Bronchial epithelial cell (primary cell): ENCODE data around the gene TDP1. TPM values are rescaled to one million over a fixed set of nuclear protein-coding genes. Genes with fewer than 3 reads are reported as not detected.

ENCODE experiments used
- DNase-seq: peaks from one replicate; pipeline ENCODE4 v3.0.0-alpha.2; 2010; ENCODE audit warnings: low read depth
- FAIRE-seq: peaks from 2 replicates; lab custom pipeline; 2011; peaks lifted over from hg19 to GRCh38; lab: Jason Lieb, UNC
- H3K27me3 ChIP-seq: 2 replicates; pipeline ENCODE4 v1.5.1; 2011; ENCODE audit warnings: low read length; ENCODE audit not compliant: control insufficient read depth, insufficient read depth
- H3K36me3 ChIP-seq: 2 replicates; pipeline ENCODE4 v1.5.1; 2011; ENCODE audit warnings: low read length; ENCODE audit not compliant: control insufficient read depth, insufficient read depth
- H3K4me3 ChIP-seq: 2 replicates; pipeline ENCODE4 v1.5.1; 2011; ENCODE audit warnings: mild to moderate bottlenecking, low read depth, low read length, control low read depth
- total RNA-seq: library from RNA; depleted of rRNA; stranded (reverse); fragments of >200 nt; gene quantifications from 2 replicates; pipeline ENCODE4 v1.2.1, GENCODE V29; 2014
- TF ChIP-seq, protein P1 (sequence below): IDR thresholded peaks from 2 replicates; pipeline ENCODE4 v1.5.1; 2011; ENCODE audit warnings: mild to moderate bottlenecking, moderate library complexity, low read length, control low read depth, inconsistent platforms; ENCODE audit not compliant: insufficient read depth, severe bottlenecking

Gene TDP1
- total RNA-seq, 1 donor from 2014 or later = 13.2 TPM

DNA sequence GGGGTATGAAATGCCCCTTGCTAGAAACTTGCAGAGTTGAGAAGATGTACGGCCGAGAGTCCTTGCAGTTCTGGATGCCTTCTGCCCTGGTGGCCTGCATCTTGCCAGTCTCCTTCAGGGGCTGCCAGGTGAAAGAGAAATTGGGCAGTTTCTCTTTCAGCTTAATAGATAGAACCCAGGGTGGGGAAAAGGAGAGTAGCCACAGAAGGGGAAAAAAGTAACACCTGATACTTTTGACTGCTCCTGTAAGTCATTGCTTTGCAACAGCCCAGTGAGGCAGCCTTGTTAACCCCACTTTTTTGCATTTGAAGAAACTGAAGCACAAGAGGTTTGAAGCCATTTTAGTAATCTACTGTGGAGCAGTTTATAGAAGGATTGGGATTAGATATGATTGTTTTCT, 27.6 kb downstream of the TDP1 start:
- FAIRE-seq (no peak), DNase-seq (no peak)
- TF ChIP-seq, protein P1, sequence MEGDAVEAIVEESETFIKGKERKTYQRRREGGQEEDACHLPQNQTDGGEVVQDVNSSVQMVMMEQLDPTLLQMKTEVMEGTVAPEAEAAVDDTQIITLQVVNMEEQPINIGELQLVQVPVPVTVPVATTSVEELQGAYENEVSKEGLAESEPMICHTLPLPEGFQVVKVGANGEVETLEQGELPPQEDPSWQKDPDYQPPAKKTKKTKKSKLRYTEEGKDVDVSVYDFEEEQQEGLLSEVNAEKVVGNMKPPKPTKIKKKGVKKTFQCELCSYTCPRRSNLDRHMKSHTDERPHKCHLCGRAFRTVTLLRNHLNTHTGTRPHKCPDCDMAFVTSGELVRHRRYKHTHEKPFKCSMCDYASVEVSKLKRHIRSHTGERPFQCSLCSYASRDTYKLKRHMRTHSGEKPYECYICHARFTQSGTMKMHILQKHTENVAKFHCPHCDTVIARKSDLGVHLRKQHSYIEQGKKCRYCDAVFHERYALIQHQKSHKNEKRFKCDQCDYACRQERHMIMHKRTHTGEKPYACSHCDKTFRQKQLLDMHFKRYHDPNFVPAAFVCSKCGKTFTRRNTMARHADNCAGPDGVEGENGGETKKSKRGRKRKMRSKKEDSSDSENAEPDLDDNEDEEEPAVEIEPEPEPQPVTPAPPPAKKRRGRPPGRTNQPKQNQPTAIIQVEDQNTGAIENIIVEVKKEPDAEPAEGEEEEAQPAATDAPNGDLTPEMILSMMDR = no peak
- H3K27me3 ChIP-seq = no peaks in the 10 kb centered on the region
- peaks cover 10% of the 10 kb centered on the region for H3K36me3 ChIP-seq
- no peak overlapping the region for H3K4me3 ChIP-seq

DNA sequence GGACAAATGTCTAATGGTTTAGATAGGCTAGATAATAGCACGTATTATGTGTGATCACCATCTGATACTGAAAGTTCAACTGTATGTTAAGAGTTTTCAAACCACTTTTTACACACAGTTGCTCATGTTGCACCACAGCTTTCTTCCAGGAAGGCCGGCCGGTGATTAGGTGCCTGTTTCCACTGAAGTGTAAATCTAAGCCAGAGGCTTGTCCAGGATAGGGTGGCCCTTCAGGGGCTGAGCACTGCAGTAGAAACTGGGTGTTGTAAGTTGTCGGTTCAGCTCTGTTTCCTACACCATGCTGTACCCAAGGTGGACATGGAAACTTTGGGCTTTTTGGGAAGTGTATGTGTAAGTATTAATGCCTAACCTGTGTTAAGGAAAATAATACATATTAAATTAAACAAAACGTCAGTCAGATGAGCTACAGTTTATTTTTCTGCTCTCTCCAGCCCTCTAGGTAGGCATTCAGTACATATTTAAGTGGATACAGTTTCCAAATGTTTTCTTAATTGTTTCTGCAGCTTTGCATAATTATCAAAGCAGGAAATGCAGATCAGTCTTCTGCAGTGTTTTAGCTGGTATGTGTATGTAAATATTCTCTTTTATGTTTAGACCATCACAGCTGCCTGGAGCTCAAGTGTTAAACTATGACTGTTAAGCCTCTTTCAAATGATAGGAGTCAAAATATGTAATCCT, 30.9 kb downstream of the TDP1 start:
- Histone ChIP-seq H3K27me3 (no peaks in the 10 kb centered on the region), H3K36me3 (peaks cover 11% of the 10 kb centered on the region), H3K4me3 (no peak overlapping the region)
- DNase-seq (no peak), FAIRE-seq (no peak)
- TF ChIP-seq, protein P1 = no peak

DNA sequence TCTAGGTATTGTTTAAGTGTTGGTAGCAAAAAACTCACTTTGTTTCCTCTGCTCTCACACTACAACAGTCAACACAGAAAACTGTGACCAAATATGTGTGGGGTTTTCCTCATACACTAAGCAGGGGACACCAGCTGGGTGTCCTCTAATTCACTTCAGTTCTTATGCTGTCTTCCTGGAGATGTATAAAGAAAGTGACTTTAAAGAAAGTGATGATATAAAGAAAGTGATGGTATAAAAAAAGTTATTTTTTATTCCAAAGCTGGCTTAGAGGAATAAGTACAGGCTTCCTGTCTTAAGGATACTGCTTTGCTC, 31.4 kb downstream of the TDP1 start:
- Histone ChIP-seq H3K36me3 (peaks cover 10% of the 10 kb centered on the region), H3K4me3 (no peak overlapping the region), H3K27me3 (no peaks in the 10 kb centered on the region)
- TF ChIP-seq, protein P1 = no peak
- FAIRE-seq = no peak
- DNase-seq = no peak

DNA sequence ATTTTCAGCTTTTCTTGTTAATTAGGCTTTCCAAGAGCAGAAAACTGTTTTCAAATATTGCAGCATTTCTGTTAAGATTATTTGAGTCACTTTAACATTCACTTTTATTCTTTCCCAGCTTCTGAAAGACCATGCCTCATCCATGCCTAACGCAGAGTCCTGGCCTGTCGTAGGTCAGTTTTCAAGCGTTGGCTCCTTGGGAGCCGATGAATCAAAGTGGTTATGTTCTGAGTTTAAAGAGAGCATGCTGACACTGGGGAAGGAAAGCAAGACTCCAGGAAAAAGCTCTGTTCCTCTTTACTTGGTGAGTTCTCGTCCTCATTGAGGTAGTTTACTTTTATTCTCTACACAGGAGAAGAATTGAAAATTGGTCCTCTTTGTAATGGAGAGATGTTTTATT, 33.1 kb downstream of the TDP1 start:
- TF ChIP-seq, protein P1 = no peak
- DNase-seq = no peak
- Histone ChIP-seq H3K4me3 (no peak overlapping the region), H3K36me3 (peaks cover 10% of the 10 kb centered on the region), H3K27me3 (no peaks in the 10 kb centered on the region)
- no peak for FAIRE-seq

DNA sequence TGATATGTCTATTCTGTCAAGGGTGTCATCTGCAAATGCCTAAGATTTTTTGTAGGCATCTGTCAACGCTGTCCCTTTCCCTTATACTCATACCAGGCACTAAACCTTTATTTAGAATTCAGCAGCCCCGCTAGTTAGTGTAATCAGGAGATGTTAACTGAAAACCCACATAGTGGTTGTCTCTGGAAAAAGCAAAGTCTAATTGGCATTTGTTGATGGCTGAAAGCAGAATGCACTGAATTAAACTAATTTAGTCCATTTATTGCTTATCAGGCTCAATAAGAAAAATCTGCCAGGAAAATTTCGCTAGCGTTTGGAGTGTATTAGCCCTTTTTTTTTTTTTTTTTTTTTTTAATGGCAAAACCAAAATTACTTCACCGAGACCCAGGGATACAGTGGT, 34.5 kb downstream of the TDP1 start:
- TF ChIP-seq, protein P1 = no peak
- no peaks in the 10 kb centered on the region for H3K27me3 ChIP-seq
- no peak for DNase-seq
- FAIRE-seq = no peak
- H3K4me3 ChIP-seq = no peak overlapping the region
- peaks cover 11% of the 10 kb centered on the region for H3K36me3 ChIP-seq
